ENCODE measurements around the gene AREL1.

DNA sequence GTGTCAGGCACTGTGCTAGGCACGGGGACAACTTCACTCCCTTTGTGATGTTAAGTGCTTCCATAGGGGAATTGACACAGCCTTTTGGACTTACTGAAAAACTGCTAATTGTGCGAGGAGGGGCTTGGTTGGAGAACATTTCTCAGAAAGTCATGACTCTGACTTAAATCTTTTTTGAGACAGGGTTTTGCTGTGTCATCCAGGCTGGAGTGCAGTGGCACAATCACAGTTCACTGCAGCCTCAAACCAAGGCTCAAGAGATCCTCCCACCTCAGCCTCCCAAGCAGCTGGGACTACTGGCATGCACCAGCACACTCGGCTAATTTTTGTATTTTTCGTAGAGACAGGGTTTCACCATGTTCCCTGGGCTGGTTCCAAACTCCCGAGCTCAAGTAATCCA lies 90.6 kb downstream of the AREL1 start:
- TF ChIP-seq POLR2AphosphoS5 (IDR thresholded peaks at IDR 0.05) (no peak), CTCF (IDR thresholded peaks at IDR 0.05) (no peak)

All from sigmoid colon (tissue), 4 donors.